Stimulated activated CD8-positive, alpha-beta memory T cell treated with anti-CD3 and anti-CD28 coated beads, Interleukin-4, amount 100 ng/mL, for 24 hours (primary cell): Measurements from ENCODE around the gene PNN.
"Not testable (repeated sequence)": the region's sequence is repeated elsewhere in the genome, so short reads cannot be mapped to it uniquely, and the experiment has no call there.

Source experiments
- DNase-seq: peaks from one replicate; pipeline ENCODE4 v3.0.0-alpha.2; 2020; ENCODE audit warnings: low read depth

Gene PNN

GRCh38 chr14:39229601-39230110 lies 54.6 kb downstream of the PNN start:
- DNase-seq = no peak

GRCh38 chr14:39230416-39231035 lies 55.5 kb downstream of the PNN start:
- DNase-seq = no peak

- DNase-seq = not testable (repeated sequence)
Measured at GRCh38 chr14:39231751-39232553, 56.9 kb downstream of the PNN start.
